ENCODE data around the gene GUCY1A2.

GUCY1A2 gene

GRCh38 chr11:106998116-106998915 lies 20.0 kb downstream of the GUCY1A2 start:
- no peak for DNase-seq

GRCh38 chr11:106997227-106997626 lies 21.0 kb downstream of the GUCY1A2 start:
- no peak for DNase-seq

- DNase-seq: no peak
Observed at GRCh38 chr11:106996691-106997090, 21.6 kb downstream of the GUCY1A2 start.

GRCh38 chr11:106990331-106990730 lies 27.9 kb downstream of the GUCY1A2 start:
- no peak for DNase-seq

GRCh38 chr11:106989078-106989455 lies 29.2 kb downstream of the GUCY1A2 start:
- DNase-seq: no peak

- DNase-seq: no peak
Observed at GRCh38 chr11:106988151-106989077, 29.9 kb downstream of the GUCY1A2 start.

- no peak for DNase-seq
Observed at GRCh38 chr11:106986673-106987072, 31.6 kb downstream of the GUCY1A2 start.

- no peak for DNase-seq
Observed at GRCh38 chr11:106986261-106986660, 32.0 kb downstream of the GUCY1A2 start.

- no peak for DNase-seq
Observed at GRCh38 chr11:106983991-106984390, 34.3 kb downstream of the GUCY1A2 start.

- no peak for DNase-seq
Observed at GRCh38 chr11:106983261-106983660, 35.0 kb downstream of the GUCY1A2 start.

- DNase-seq: no peak
Observed at GRCh38 chr11:106974831-106975230, 43.4 kb downstream of the GUCY1A2 start.

GRCh38 chr11:106971864-106972263 lies 46.4 kb downstream of the GUCY1A2 start:
- no peak for DNase-seq

- DNase-seq: no peak
Observed at GRCh38 chr11:106969644-106970355, 48.5 kb downstream of the GUCY1A2 start.

GRCh38 chr11:106962995-106963394 lies 55.3 kb downstream of the GUCY1A2 start:
- no peak for DNase-seq

GRCh38 chr11:106961518-106961917 lies 56.8 kb downstream of the GUCY1A2 start:
- DNase-seq: no peak

GRCh38 chr11:106961048-106961447 lies 57.2 kb downstream of the GUCY1A2 start:
- DNase-seq: no peak

- no peak for DNase-seq
Observed at GRCh38 chr11:106959800-106960199, 58.5 kb downstream of the GUCY1A2 start.

- no peak for DNase-seq
Observed at GRCh38 chr11:106959386-106959785, 58.9 kb downstream of the GUCY1A2 start.

- DNase-seq: no peak
Observed at GRCh38 chr11:106958517-106959248, 59.6 kb downstream of the GUCY1A2 start.

GRCh38 chr11:106957030-106957482 lies 61.2 kb downstream of the GUCY1A2 start:
- no peak for DNase-seq

GRCh38 chr11:106950067-106950491 lies 68.2 kb downstream of the GUCY1A2 start:
- no peak for DNase-seq

GRCh38 chr11:106943089-106943488 lies 75.2 kb downstream of the GUCY1A2 start:
- no peak for DNase-seq

All from activated CD4-positive, alpha-beta T cell treated with anti-CD3 and anti-CD28 coated beads, Interleukin-10, Interleukin-2, amounts not matched to agents 100 ng/mL and 50 ng/mL, durations not matched to agents 16 hours and 8 hours (primary cell).